SU-DHL-6 (cell line): Measurements from ENCODE around the gene CORO6.
A peak's percentile ranks its signal among the peaks of the same experiment; 100 is the strongest.

ENCODE experiments used
- H2AFZ ChIP-seq: fragments of 200-600 bp; sonication (generic); 2 replicates; pipeline ENCODE4 v1.6.1; 2014; ENCODE audit warnings: low read depth, mild to moderate bottlenecking, moderate library complexity, mixed read lengths, antibody characterized with exemption, low read length; ENCODE audit not compliant: severe bottlenecking
- H3F3A ChIP-seq: fragments of 200-600 bp; shearing (Covaris generic); 2 replicates; pipeline ENCODE4 v1.6.0; 2016; ENCODE audit warnings: antibody characterized with exemption, mild to moderate bottlenecking; ENCODE audit not compliant: insufficient read depth
- H3K27ac ChIP-seq: fragments of 200-600 bp; sonication (generic); 2 replicates; pipeline ENCODE4 v1.5.1; 2016; ENCODE audit warnings: low read depth, mild to moderate bottlenecking, low read length, moderate library complexity, mixed read lengths
- H3K27me3 ChIP-seq: fragments of 200-600 bp; sonication (generic), shearing (Covaris generic); 2 replicates; pipeline ENCODE4 v1.6.0; 2014; ENCODE audit warnings: mild to moderate bottlenecking, low read length
- H3K36me3 ChIP-seq: fragments of 200-600 bp; sonication (generic); 2 replicates; pipeline ENCODE4 v1.6.1; 2014; ENCODE audit warnings: mild to moderate bottlenecking, low read length, mixed read lengths
- H3K4me2 ChIP-seq: fragments of 300-600, 200-600 bp; shearing (Covaris generic), sonication (generic); 2 replicates; pipeline ENCODE4 v1.6.0; 2014; ENCODE audit warnings: low read length, low read depth, mild to moderate bottlenecking; ENCODE audit not compliant: poor library complexity, severe bottlenecking
- H3K4me3 ChIP-seq: fragments of 200-600 bp; sonication (generic); 2 replicates; pipeline ENCODE4 v1.5.1; 2014; ENCODE audit warnings: antibody characterized with exemption, low read length, mild to moderate bottlenecking, mixed read lengths; ENCODE audit not compliant: insufficient read depth, poor library complexity, severe bottlenecking
- H3K79me2 ChIP-seq: fragments of 200-600 bp; sonication (generic); 2 replicates; pipeline ENCODE4 v1.6.1; 2014; ENCODE audit warnings: mild to moderate bottlenecking, low read length, moderate library complexity; ENCODE audit not compliant: insufficient read depth
- H3K9ac ChIP-seq: fragments of 200-600 bp; sonication (generic); 2 replicates; pipeline ENCODE4 v1.7.0; 2014; ENCODE audit warnings: mild to moderate bottlenecking, low read length
- H3K9me2 ChIP-seq: fragments of 200-600 bp; sonication (generic); replicated peaks from 2 replicates; pipeline ENCODE4 v1.6.1; 2014; ENCODE audit warnings: low read length; ENCODE audit not compliant: insufficient read depth
- H3K9me3 ChIP-seq: fragments of 200-600 bp; sonication (generic); 2 replicates; pipeline ENCODE4 v1.6.1; 2014; ENCODE audit warnings: low read length, mixed read lengths; ENCODE audit not compliant: insufficient read depth
- H4K20me1 ChIP-seq: fragments of 200-600 bp; sonication (generic); 2 replicates; pipeline ENCODE4 v1.6.1; 2014; ENCODE audit warnings: low read depth, mild to moderate bottlenecking, antibody characterized with exemption, low read length, moderate library complexity, mixed read lengths
- CTCF ChIP-seq: fragments of 200-600 bp; sonication (generic); IDR thresholded peaks from one replicate; pipeline ENCODE4 v1.5.1; 2017; ENCODE audit warnings: antibody characterized with exemption, mild to moderate bottlenecking, low read length, moderate library complexity; ENCODE audit not compliant: insufficient read depth, poor library complexity, severe bottlenecking
- EZH2phosphoT487 ChIP-seq: fragments of 200-600 bp; sonication (generic), shearing (Covaris generic); conservative IDR thresholded peaks from 2 replicates; pipeline ENCODE4 v1.6.1; 2018; ENCODE audit warnings: mild to moderate bottlenecking, antibody characterized with exemption, low read length, moderate library complexity, mixed read lengths

CORO6 gene

GRCh38 chr17:29588562-29589411 is 33.9 kb downstream of the CORO6 start:
- H3K27ac ChIP-seq: peak overlapping the region; percentile 53

GRCh38 chr17:29588017-29588561 is 34.6 kb downstream of the CORO6 start:
- Histone ChIP-seq H3F3A (peaks cover 27% of the 10 kb centered on the region), H3K36me3 (no peaks in the 10 kb centered on the region), H2AFZ (no peak overlapping the region), H4K20me1 (no peaks in the 10 kb centered on the region), H3K4me3 (peak overlapping the region; percentile 81), H3K79me2 (peaks cover 57% of the 10 kb centered on the region), H3K9me3 (no peaks in the 10 kb centered on the region), H3K9ac (peak overlapping the region; percentile 88), H3K9me2 (no peaks in the 10 kb centered on the region), H3K4me2 (peak overlapping the region; percentile 89), H3K27me3 (no peaks in the 10 kb centered on the region), H3K27ac (peak overlapping the region; percentile 53)
- TF ChIP-seq CTCF (no peak), EZH2phosphoT487 (no peak)

More at GRCh38 chr17:29588562-29589411, 33.9 kb downstream of the CORO6 start:
- Histone ChIP-seq H3F3A (peaks cover 27% of the 10 kb centered on the region), H2AFZ (no peak overlapping the region), H3K4me3 (peak overlapping the region; percentile 81), H3K9ac (peak overlapping the region; percentile 88), H3K36me3 (no peaks in the 10 kb centered on the region), H3K27me3 (no peaks in the 10 kb centered on the region), H3K4me2 (peak overlapping the region; percentile 89), H3K9me3 (no peaks in the 10 kb centered on the region), H3K9me2 (no peaks in the 10 kb centered on the region), H4K20me1 (no peaks in the 10 kb centered on the region), H3K79me2 (peaks cover 52% of the 10 kb centered on the region)
- TF ChIP-seq EZH2phosphoT487 (no peak), CTCF (no peak)

GRCh38 chr17:29587591-29587990 is 35.1 kb downstream of the CORO6 start:
- H3F3A ChIP-seq: peaks cover 25% of the 10 kb centered on the region
- peak overlapping the region; percentile 53 for H3K27ac ChIP-seq
- H3K9me2 ChIP-seq: no peaks in the 10 kb centered on the region
- peak overlapping the region; percentile 89 for H3K4me2 ChIP-seq
- H3K36me3 ChIP-seq: no peaks in the 10 kb centered on the region
- H3K27me3 ChIP-seq: no peaks in the 10 kb centered on the region
- no peak overlapping the region for H2AFZ ChIP-seq
- peak overlapping the region; percentile 88 for H3K9ac ChIP-seq
- H3K4me3 ChIP-seq: peak overlapping the region; percentile 81
- no peak for TF ChIP-seq CTCF
- TF ChIP-seq EZH2phosphoT487: no peak
- peaks cover 57% of the 10 kb centered on the region for H3K79me2 ChIP-seq
- no peaks in the 10 kb centered on the region for H3K9me3 ChIP-seq
- H4K20me1 ChIP-seq: no peaks in the 10 kb centered on the region
